CD4-positive, alpha-beta T cell treated with Interleukin-4 for 1 hour (primary cell): ENCODE data around the gene ZNF320.
"Not testable (repeated sequence)": the region's sequence is repeated elsewhere in the genome, so short reads cannot be mapped to it uniquely, and the experiment has no call there.

ENCODE experiments used
- DNase-seq, 2 donors: peaks; one replicate each; pipeline ENCODE4 v3.0.0-alpha.2; 2020 to 2022

ZNF320 gene

GRCh38 chr19:52917531-52917930 lies 20.1 kb upstream of the ZNF320 start:
- DNase-seq, result no peak

GRCh38 chr19:52910648-52911047 lies 13.2 kb upstream of the ZNF320 start:
- no peak for DNase-seq

GRCh38 chr19:52904052-52904780 lies 6.8 kb upstream of the ZNF320 start:
- not testable (repeated sequence) for DNase-seq

DNA sequence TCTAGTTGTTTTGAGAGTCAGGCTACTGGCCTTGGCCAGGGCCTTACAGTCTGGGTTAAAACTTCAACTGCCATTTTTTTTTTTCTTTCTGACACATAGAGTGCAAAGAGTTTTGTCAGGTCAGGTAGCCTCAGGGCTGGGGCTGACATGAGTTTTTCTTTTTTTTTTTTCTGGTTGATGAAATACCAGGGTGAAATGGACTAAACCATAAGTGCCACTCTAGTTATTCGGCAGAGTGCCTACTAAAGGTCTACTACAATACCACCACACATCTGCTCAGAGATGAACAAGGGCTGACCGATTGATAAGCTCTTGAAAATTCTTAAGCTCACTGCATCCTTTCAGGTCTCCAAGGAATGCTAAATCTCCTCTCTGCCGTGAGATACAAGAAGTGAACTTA lies 4.4 kb upstream of the ZNF320 start:
- no peak for DNase-seq

GRCh38 chr19:52898596-52898995 lies 1.2 kb upstream of the ZNF320 start:
- DNase-seq, result not testable (repeated sequence)

- DNase-seq, result no peak
Measured at GRCh38 chr19:52898101-52898500, 666 bp upstream of the ZNF320 start.

DNA sequence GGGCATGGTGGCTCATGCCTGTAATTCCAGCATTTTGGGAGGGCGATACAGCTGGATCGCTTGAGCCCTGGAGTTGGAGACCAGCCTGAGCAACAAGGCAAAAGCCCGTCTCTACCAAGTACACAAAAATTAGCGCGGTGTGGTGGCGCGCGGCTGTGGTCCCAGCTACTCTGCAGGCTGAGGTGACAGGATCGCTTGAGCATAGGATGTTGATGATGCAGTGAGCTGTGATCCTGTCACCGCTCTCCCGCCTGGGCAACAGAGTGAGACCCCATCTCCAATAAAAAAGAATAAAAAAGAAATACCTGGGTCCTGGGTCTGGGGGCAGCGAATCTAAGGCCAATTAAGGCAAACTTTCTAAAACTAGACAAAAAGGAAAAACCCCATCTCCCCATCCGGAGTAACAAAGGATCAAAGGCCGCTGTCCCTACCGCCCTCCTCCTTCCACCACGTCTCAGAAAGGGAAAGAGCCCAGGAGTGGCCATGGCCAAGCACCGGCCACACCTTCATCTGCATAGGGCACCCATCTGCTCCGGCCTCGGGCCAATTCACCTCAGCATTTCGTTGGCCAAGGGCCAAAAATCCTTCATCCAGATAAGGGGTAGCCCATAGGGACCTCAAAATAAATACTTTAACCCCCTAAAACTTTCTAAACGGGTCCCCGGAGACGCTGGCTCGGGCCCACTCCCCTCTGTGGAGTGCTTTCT lies 851 bp downstream of the ZNF320 start:
- no peak for DNase-seq

DNA sequence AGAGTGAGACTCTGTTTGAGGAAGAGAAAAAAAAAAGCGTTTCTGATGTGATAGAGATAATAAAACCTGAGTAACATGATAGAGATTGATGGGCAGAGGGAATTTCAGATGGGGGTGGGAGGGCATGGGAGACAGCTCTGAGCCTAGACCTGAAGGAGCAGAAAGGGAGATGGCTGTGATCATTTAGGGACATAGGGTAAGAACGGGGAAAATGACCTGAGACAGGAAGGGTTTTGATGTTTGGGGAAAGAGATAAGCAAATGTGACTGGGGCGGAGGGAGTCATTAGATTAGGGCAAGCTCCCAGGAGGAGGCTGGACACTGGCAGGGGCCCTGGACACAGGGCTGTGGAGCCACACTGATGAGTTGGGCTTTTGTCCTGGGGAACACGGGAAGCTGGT lies 6.1 kb downstream of the ZNF320 start:
- no peak for DNase-seq

DNA sequence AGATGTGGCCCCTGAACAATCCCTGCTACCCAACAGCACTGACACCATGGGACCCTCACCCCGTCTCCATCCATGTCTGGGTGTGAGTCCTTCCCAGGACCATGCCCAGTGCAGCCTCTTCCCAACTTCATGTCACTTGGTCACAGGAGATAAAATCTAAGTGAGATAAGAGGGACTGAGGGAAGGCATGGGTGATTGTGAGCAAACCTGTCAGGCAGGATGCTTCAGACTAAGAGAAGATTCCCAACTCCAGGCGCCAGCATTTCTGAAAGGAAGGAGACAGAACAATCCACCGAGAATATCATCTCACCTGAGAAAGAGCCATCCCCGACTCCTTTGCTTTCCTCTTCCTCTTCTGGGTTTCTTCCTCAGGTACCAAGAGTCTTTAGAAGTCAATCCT lies 7.5 kb downstream of the ZNF320 start:
- DNase-seq, result no peak

DNA sequence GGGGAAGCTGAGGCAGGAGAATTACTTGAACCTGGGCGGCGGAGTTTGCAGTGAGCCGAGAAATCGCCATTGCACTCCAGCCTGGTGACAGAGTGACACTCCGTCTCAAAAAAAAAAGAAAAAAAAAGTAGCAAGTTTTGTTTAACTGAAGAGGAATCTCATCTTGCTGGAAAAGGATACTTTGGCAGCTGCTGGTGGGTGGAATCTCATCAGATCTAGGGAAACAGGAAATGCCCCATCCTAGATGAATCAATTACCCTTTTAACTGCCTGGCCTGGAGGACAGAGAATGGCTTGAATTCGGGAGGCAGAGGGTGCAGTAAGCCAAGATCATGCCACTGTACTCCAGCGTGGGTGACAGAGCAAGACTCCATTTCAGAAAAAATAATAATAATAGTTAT lies 8.4 kb downstream of the ZNF320 start:
- DNase-seq, result no peak

DNA sequence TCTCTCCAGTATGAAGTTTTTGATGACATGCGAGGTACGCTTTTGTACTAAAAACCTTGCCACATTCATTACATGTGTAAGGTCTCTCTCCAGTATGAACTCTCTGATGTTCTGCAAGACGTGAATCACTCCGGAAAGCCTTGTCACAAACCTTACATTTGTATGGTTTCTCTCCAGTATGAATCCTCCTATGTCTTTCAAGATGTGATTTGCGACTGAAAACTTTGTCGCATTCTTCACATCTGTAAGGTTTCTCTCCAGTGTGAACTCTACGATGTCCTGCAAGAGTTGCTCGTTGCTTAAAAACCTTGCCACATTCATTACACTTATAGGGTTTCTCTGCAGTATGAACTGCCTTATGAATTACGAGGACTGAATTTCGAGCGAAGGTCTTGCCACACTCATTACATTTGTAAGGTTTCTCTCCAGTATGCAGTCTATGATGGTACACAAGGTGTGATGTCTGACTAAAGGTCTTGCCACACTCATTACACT lies 16.5 kb downstream of the ZNF320 start:
- no peak for DNase-seq

DNA sequence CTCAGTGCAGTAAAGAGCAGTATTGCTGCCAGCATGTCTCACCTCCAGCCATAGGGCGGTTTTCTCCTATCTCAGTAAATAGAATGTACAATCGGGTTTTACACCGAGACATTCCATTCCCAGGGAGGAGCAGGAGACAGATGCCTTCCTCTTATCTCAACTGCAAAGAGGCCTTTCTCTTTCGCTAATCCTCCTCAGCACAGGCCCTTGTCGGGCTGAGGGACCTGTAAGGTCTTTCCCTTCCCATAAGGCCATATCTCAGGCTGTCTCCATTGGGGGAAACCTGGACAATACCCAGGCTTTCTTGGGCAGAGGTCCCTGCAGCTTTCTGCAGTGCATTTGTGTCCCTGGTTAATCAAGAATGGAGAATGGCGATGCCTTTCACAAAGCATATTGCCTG lies 24.4 kb downstream of the ZNF320 start:
- not testable (repeated sequence) for DNase-seq

DNA sequence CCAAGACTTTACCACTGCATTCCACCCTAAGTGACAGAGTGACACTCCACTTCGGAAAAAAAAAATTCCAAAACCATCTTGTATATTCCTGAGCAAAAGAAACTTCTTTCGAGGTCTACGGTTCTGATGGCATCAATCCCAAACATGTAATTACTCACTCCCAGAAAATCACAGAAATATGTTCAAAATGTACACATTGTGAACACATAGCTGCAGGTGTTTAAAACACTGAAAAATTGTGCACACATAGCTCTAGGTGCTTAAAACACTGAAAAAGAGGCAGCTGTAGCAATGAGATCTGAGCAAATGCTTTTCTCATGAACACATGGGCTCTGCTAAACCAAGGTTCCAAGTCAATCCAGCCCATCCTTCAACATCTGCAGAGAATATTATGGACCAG lies 26.0 kb downstream of the ZNF320 start:
- no peak for DNase-seq

GRCh38 chr19:52868031-52868430 lies 29.4 kb downstream of the ZNF320 start:
- DNase-seq, result not testable (repeated sequence)

DNA sequence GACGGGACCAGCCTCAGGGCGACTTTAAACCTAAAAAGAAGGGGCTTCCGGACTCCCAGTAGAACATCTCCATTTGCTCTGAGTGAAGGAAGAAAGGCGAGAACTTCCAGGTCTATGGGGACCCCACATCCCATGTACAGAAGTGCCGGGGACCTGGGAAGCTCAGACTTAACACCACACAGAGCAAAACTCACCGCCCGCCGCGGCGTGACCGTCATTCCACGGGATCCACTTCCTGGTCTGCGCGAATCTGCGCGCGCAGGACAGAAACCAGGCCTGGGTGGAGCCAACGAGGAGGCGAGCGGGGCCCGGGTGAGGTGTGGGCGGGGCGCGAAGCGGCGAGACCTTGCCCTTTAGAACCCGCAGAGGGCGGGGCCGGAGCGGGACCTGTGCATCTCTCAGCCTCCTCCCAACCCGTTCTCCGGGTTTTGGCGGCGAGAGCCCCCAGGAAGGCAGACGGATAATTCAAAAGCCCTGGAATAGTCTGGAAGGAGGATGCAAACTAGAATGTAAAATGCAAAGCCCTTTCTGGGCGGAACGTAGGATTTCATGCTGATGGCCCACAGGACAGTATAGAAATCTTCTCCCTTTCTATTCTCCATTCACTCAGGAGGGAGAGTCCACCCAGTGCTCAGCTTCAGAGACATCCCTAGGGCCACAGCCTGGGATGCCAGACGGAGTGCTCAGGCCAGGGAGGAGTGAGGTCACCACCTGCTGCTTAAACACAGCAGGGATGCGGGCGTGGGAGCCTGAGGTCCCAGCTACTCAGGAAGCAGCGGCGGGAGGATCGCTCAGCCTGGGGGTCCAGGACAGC lies 39.9 kb downstream of the ZNF320 start, which contains the start of gene ZNF468:
TSS of gene ZNF468 (minus strand) at position 242 of the 814 bp plus-strand sequence. CDS start 3,347 bp downstream, outside the sequence.
- DNase-seq, result peak; percentile 76 to 81

DNA sequence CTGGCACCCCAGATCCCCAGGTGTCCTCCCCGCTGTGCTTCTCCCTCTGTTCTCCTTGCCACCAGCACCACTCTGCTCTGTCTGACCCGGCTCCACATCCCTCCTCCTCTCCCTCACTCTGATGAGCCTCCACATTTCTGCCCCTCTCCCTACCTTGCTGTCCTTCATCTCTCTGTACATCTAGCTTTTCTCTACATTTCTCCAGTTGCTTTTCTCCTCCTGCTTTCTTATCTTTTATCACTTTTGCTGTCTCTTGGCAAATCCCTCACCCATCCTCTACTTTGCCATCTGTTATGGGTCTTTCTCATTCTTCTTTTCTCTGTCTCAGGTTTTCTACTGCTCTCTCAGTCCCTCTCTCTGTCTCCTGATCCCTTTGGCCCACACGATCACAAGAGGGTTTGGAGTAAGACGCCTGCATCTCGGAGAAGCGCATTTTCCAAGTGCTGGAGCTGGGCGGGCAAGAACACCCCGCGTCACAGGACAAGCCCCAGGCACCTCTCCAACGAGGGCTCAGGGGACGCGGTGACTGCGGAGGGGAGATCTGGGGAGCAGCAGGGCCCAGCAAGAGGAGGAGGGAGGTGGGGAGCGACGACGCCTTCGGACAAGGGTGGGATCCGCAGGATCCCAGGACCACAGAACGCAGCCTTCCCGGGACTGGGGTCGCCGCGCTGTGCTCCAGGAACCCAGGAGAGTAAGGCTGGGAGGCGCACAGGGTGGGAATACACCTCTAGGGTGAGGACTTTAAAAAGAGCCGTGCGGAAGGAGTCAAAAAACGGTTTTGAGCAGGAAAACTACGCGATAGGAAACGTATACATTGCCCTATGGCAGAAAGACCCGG lies 40.7 kb downstream of the ZNF320 start:
- DNase-seq, result not testable (repeated sequence)
